ENCODE data around the gene DENND5A. TPM values are rescaled to one million over a fixed set of nuclear protein-coding genes. Genes with fewer than 3 reads are reported as not detected.
A peak's percentile ranks its signal among the peaks of the same experiment; 100 is the strongest.

DENND5A gene
- total and polyA plus RNA-seq, 9 of the 15 experiments (the other 6 are each of a cell fraction or from before 2014, with no cell fraction given): 11.7 to 130 (median 46.3) TPM

- no peaks in the 10 kb centered on the region for H3K9me3 ChIP-seq (replicated peaks; ENCODE audit: control insufficient read depth, insufficient read depth, low read depth, low read length)
- intact Hi-C loops (cut with micrococcal nuclease) (no loop called here), in situ Hi-C loops (cut with MboI) (loop anchor here (25.0 kb wide), 1 partner anchor 240 kb away; no protein-coding TSS in a partner anchor)
- peaks cover 71% of the 10 kb centered on the region for H3K36me3 ChIP-seq (ENCODE audit: control insufficient read depth, insufficient read depth, low read length)
- no peak overlapping the region for H3K27ac ChIP-seq (ENCODE audit: extremely low read depth, low read depth, low read length)
- H3K4me2 ChIP-seq (ENCODE audit: insufficient read depth, low read length): no peak overlapping the region
- CTCF ChIA-PET (ENCODE audit: low intra/inter-chr PET ratio): no interaction called here
- no peak overlapping the region for H3K4me3 ChIP-seq
- H3K9me1 ChIP-seq (ENCODE audit: control insufficient read depth, insufficient read depth, low read length): no peaks in the 10 kb centered on the region
- TF ChIP-seq HOMEZ (CRISPR knock-in tag; IDR thresholded peaks at IDR 0.05) (no peak), BRD4 (IDR thresholded peaks at IDR 0.05) (no peak), CHD2 (IDR thresholded peaks at IDR 0.05; ENCODE audit: low read depth, low read length) (peak; percentile 50; the same call in 1 of the 2 replicates)
- no peak overlapping the region for H2AFZ ChIP-seq (ENCODE audit: low read depth, low read length)
- no TSS peak for BruUV-seq (replicated peaks)
- no peaks in the 10 kb centered on the region for H3K27me3 ChIP-seq (ENCODE audit: control insufficient read depth in 2 of 2, insufficient read depth in 2 of 2, low read length in 2 of 2)
- no peak overlapping the region for H3K9ac ChIP-seq (ENCODE audit: insufficient read depth in 1 of 2, low read depth in 2 of 2, low read length in 2 of 2)
- POLR2A ChIA-PET: interaction anchor here (1.0 kb wide), 1 partner anchor 79 kb away, joined by 3 read pairs; no protein-coding TSS in a partner anchor
- 84% methylated on average over 5 of the region's 5 CpGs for WGBS (ENCODE audit: insufficient coverage, low coverage, missing lambda C conversion rate)
- DNase-seq (ENCODE audit: extremely low read depth in 1 of 4, low spot score in 3 of 4) (no peak), FAIRE-seq (no peak), ATAC-seq (no peak)
- no peaks in the 10 kb centered on the region for H4K20me1 ChIP-seq (replicated peaks; ENCODE audit: control insufficient read depth, insufficient read depth, low read length)
- peaks cover 0 to 7% of the 10 kb centered on the region in 2 experiments; a peak in 3 of 5 replicates for H3K4me1 ChIP-seq (replicated peaks in 1 of 2; ENCODE audit: control insufficient read depth in 2 of 2, insufficient read depth in 2 of 2, low read length in 2 of 2)
- H3K79me2 ChIP-seq (ENCODE audit: control insufficient read depth, insufficient read depth, low read length): no peaks in the 10 kb centered on the region
These were observed 92.8 kb downstream of the DENND5A start for GRCh38 chr11:9172389-9172788.

GRCh38 chr11:9170450-9170849 is 94.7 kb downstream of the DENND5A start:
- Histone ChIP-seq H3K9me1 (ENCODE audit: control insufficient read depth, insufficient read depth, low read length) (no peaks in the 10 kb centered on the region), H3K4me1 (replicated peaks in 1 of 2; ENCODE audit: control insufficient read depth in 2 of 2, insufficient read depth in 2 of 2, low read length in 2 of 2) (peaks cover 0 to 7% of the 10 kb centered on the region in 2 experiments; a peak in 3 of 5 replicates), H3K4me2 (ENCODE audit: insufficient read depth, low read length) (no peak overlapping the region), H3K36me3 (ENCODE audit: control insufficient read depth, insufficient read depth, low read length) (peaks cover 62% of the 10 kb centered on the region), H3K9me3 (replicated peaks; ENCODE audit: control insufficient read depth, insufficient read depth, low read depth, low read length) (no peaks in the 10 kb centered on the region), H3K4me3 (no peak overlapping the region), H3K27ac (ENCODE audit: extremely low read depth, low read depth, low read length) (no peak overlapping the region; the same call in 2 of the 3 replicates), H3K27me3 (ENCODE audit: control insufficient read depth in 2 of 2, insufficient read depth in 2 of 2, low read length in 2 of 2) (no peaks in the 10 kb centered on the region), H3K79me2 (ENCODE audit: control insufficient read depth, insufficient read depth, low read length) (no peaks in the 10 kb centered on the region), H3K9ac (ENCODE audit: insufficient read depth in 1 of 2, low read depth in 2 of 2, low read length in 2 of 2) (no peak overlapping the region), H2AFZ (ENCODE audit: low read depth, low read length) (no peak overlapping the region), H4K20me1 (replicated peaks; ENCODE audit: control insufficient read depth, insufficient read depth, low read length) (no peaks in the 10 kb centered on the region)
- TF ChIP-seq ZKSCAN1 (IDR thresholded peaks at IDR 0.05; ENCODE audit: low read depth, low read length) (no peak), EWSR1 (IDR thresholded peaks at IDR 0.05; ENCODE audit: borderline replicate concordance, low read depth, partially characterized antibody) (no peak), ZNF232 (CRISPR knock-in tag; IDR thresholded peaks at IDR 0.05) (no peak), ATF3 (IDR thresholded peaks at IDR 0.05) (no peak), ATF3 (CRISPR knock-in tag; conservative IDR thresholded peaks at IDR 0.05) (no peak), PHTF2 (CRISPR knock-in tag; IDR thresholded peaks at IDR 0.05) (no peak), GTF3C2 (IDR thresholded peaks at IDR 0.05; ENCODE audit: borderline replicate concordance, extremely low read depth, insufficient read length) (no peak), FOXP1 (CRISPR knock-in tag; IDR thresholded peaks at IDR 0.05) (no peak)
- ChIA-PET CTCF (ENCODE audit: low intra/inter-chr PET ratio) (no interaction called here), POLR2A (interaction anchor here (1.0 to 1.3 kb wide), 3 partner anchors 14 to 215 kb away, joined by 3 to 4 read pairs (median 4); no protein-coding TSS in a partner anchor)
- ATAC-seq: no peak
- no TSS peak for BruUV-seq (replicated peaks)
- DNase-seq (ENCODE audit: extremely low read depth in 1 of 4, low spot score in 3 of 4): no peak
- no peak for FAIRE-seq
- intact Hi-C loops (cut with micrococcal nuclease) (no loop called here), in situ Hi-C loops (cut with MboI) (loop anchor here (25.0 kb wide), 1 partner anchor 242 kb away; no protein-coding TSS in a partner anchor)
- 87% methylated on average over 2 of the region's 2 CpGs for WGBS (ENCODE audit: insufficient coverage, low coverage, missing lambda C conversion rate)
